Gastroesophageal sphincter (tissue), 3 donors: ENCODE results near the gene FETUB.

ENCODE experiments used
- EP300 ChIP-seq: sonication (generic); formaldehyde crosslinking; IDR thresholded peaks from one replicate; pipeline ENCODE4 v1.6.1; 2017; ENCODE audit warnings: antibody characterized with exemption, mild to moderate bottlenecking
- POLR2A ChIP-seq, 2 donors: fragments of 450-650 bp; IDR thresholded peaks; one replicate each; pipeline ENCODE4 v1.6.1; 2017; ENCODE audit warnings: antibody characterized with exemption in 2 of 2, mild to moderate bottlenecking in 2 of 2, moderate library complexity in 1 of 2
- POLR2AphosphoS5 ChIP-seq: sonication (generic); formaldehyde crosslinking; IDR thresholded peaks from one replicate; pipeline ENCODE4 v1.6.1; 2017; ENCODE audit warnings: antibody characterized with exemption
- TF ChIP-seq, protein P1 (sequence below), 4 experiments: fragments of 200-600 bp in 2 of 4; fragments of 450-650 bp in 2 of 4; sonication (generic) in 1 of 4; IDR thresholded peaks; one replicate each; pipeline ENCODE4 v1.5.1; 2017 to 2019; ENCODE audit warnings: antibody characterized with exemption in 4 of 4, mild to moderate bottlenecking in 2 of 4, moderate library complexity in 2 of 4

DNA sequence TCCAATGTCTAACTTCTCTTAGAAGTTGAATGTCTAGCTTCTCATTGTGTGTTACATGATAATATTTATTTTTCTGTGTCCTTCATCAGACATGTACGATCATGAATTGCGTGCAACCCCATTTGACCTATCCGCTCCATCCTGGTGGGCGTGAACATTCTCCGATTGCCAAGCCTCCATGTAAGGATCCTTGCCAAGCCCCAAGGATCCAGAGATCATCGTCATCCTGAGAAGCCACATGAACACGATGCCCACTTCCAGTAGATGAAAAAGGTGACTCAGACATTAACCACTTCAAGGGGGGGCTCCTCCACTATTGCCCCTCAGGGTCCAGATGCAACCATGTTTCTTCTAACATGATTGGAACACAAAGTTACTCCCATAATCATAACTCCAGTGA is 51.5 kb downstream of the FETUB start:
- TF ChIP-seq, protein P1, sequence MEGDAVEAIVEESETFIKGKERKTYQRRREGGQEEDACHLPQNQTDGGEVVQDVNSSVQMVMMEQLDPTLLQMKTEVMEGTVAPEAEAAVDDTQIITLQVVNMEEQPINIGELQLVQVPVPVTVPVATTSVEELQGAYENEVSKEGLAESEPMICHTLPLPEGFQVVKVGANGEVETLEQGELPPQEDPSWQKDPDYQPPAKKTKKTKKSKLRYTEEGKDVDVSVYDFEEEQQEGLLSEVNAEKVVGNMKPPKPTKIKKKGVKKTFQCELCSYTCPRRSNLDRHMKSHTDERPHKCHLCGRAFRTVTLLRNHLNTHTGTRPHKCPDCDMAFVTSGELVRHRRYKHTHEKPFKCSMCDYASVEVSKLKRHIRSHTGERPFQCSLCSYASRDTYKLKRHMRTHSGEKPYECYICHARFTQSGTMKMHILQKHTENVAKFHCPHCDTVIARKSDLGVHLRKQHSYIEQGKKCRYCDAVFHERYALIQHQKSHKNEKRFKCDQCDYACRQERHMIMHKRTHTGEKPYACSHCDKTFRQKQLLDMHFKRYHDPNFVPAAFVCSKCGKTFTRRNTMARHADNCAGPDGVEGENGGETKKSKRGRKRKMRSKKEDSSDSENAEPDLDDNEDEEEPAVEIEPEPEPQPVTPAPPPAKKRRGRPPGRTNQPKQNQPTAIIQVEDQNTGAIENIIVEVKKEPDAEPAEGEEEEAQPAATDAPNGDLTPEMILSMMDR (IDR thresholded peaks at IDR 0.05), result no peak
- TF ChIP-seq POLR2AphosphoS5, result no peak
- TF ChIP-seq POLR2A (IDR thresholded peaks at IDR 0.05), result no peak
- TF ChIP-seq EP300, result no peak
